NCI-H748 treated with DMSO at 0.1 percent for 48 hours (cell line): ENCODE measurements around the gene ARHGEF4.

Source experiments
- DNase-seq: peaks from one replicate; lab custom pipeline; 2025; lab: John Stamatoyannopoulos, UW

Gene ARHGEF4

GRCh38 chr2:131011486-131011885 lies 174.8 kb downstream of the ARHGEF4 start:
- DNase-seq = no peak

GRCh38 chr2:131014141-131014540 lies 177.4 kb downstream of the ARHGEF4 start:
- DNase-seq = no peak

- DNase-seq = no peak
Measured at GRCh38 chr2:131015764-131016163, 179.1 kb downstream of the ARHGEF4 start.

GRCh38 chr2:131016826-131017741 lies 180.4 kb downstream of the ARHGEF4 start:
- no peak for DNase-seq

GRCh38 chr2:131022731-131023130 lies 186.0 kb downstream of the ARHGEF4 start:
- DNase-seq = no peak

GRCh38 chr2:131023758-131024157 lies 187.0 kb downstream of the ARHGEF4 start:
- no peak for DNase-seq

- DNase-seq = no peak
Measured at GRCh38 chr2:131026919-131027318, 190.2 kb downstream of the ARHGEF4 start.

- no peak for DNase-seq
Measured at GRCh38 chr2:131027566-131028528, 191.1 kb downstream of the ARHGEF4 start.

GRCh38 chr2:131029812-131030211 lies 193.1 kb downstream of the ARHGEF4 start:
- no peak for DNase-seq

GRCh38 chr2:131030478-131030971 lies 193.8 kb downstream of the ARHGEF4 start:
- no peak for DNase-seq

- no peak for DNase-seq
Measured at GRCh38 chr2:131031431-131031841, 194.7 kb downstream of the ARHGEF4 start.

GRCh38 chr2:131031875-131032274 lies 195.2 kb downstream of the ARHGEF4 start:
- DNase-seq = no peak

- DNase-seq = no peak
Measured at GRCh38 chr2:131032393-131032836, 195.7 kb downstream of the ARHGEF4 start.

GRCh38 chr2:131033786-131034121 lies 197.0 kb downstream of the ARHGEF4 start:
- no peak for DNase-seq

GRCh38 chr2:131034122-131035051 lies 197.7 kb downstream of the ARHGEF4 start:
- DNase-seq = no peak

- no peak for DNase-seq
Measured at GRCh38 chr2:131035112-131035825, 198.6 kb downstream of the ARHGEF4 start.

- no peak for DNase-seq
Measured at GRCh38 chr2:131035826-131036231, 199.1 kb downstream of the ARHGEF4 start.

- no peak for DNase-seq
Measured at GRCh38 chr2:131036269-131036668, 199.6 kb downstream of the ARHGEF4 start.

GRCh38 chr2:131036696-131037397 lies 200.1 kb downstream of the ARHGEF4 start:
- no peak for DNase-seq
